GM23248 (cell line): ENCODE results near the gene PLCB1.

Experiments
- EZH2 ChIP-seq: fragments of 200-600 bp; sonication (generic); IDR thresholded peaks from 2 replicates; pipeline ENCODE4 v1.6.1; 2018; ENCODE audit warnings: antibody characterized with exemption, mild to moderate bottlenecking; ENCODE audit not compliant: insufficient read depth, poor library complexity, severe bottlenecking
- EZH2phosphoT487 ChIP-seq: fragments of 200-600 bp; sonication (generic); IDR thresholded peaks from 2 replicates; pipeline ENCODE4 v1.6.1; 2018; ENCODE audit warnings: antibody characterized with exemption, moderate library complexity, mild to moderate bottlenecking, low read depth; ENCODE audit not compliant: insufficient read depth

GRCh38 chr20:8388707-8389106, 256.6 kb downstream of the PLCB1 start:
- TF ChIP-seq EZH2phosphoT487 (no peak), EZH2 (no peak)
